WTC11 (cell line): ENCODE results near the gene NUF2. TPM values are rescaled to one million over a fixed set of nuclear protein-coding genes. Genes with fewer than 3 reads are reported as not detected.

Experiments
- ATAC-seq: fragments of 200-7000 bp; cut with Tn5 transposase; 2 replicates; pipeline ENCODE4 v1.10.0; 2021; ENCODE audit warnings: mild to moderate bottlenecking, moderate library complexity
- CTCF ChIA-PET: fragments of 300-600 bp; sonication (Branson Sonifier 250); formaldehyde crosslinking; loops from one replicate; lab custom pipeline; 2021; ENCODE audit warnings: antibody characterized with exemption; lab: Charles Lee
- POLR2A ChIA-PET: fragments of 350-600 bp; sonication (Branson Sonifier 250); formaldehyde crosslinking; loops from one replicate; lab custom pipeline; 2021; ENCODE audit warnings: antibody characterized with exemption; lab: Charles Lee
- DNase-seq: peaks from one replicate; pipeline ENCODE4 v3.0.0; 2021; ENCODE audit warnings: low spot score
- H3K27ac Mint-ChIP-seq: 2 replicates; pipeline ENCODE4 v1.8.0; 2021; ENCODE audit warnings: mixed read lengths
- H3K27me3 Mint-ChIP-seq: 2 replicates; pipeline ENCODE4 v1.8.0; 2021; ENCODE audit warnings: low read depth, mild to moderate bottlenecking, moderate library complexity, mixed read lengths
- H3K36me3 Mint-ChIP-seq: 2 replicates; pipeline ENCODE4 v1.8.0; 2021; ENCODE audit warnings: mixed read lengths
- H3K4me1 Mint-ChIP-seq: 2 replicates; pipeline ENCODE4 v1.8.0; 2022; ENCODE audit warnings: mixed read lengths
- H3K4me3 Mint-ChIP-seq: 2 replicates; pipeline ENCODE4 v1.8.0; 2021; ENCODE audit warnings: mild to moderate bottlenecking, moderate library complexity, mixed read lengths
- H3K9me3 Mint-ChIP-seq: 2 replicates; pipeline ENCODE4 v1.8.0; 2021; ENCODE audit warnings: mixed read lengths
- FOXJ3 ChIP-seq: sonication (generic); formaldehyde crosslinking; IDR thresholded peaks from 2 replicates; pipeline ENCODE4 v1.9.0; 2021; ENCODE audit warnings: missing genetic modification reagents, mild to moderate bottlenecking, borderline replicate concordance
- FOXK1 ChIP-seq: sonication (generic); formaldehyde crosslinking; IDR thresholded peaks from 2 replicates; pipeline ENCODE4 v1.8.0; 2022; ENCODE audit warnings: mild to moderate bottlenecking, moderate library complexity, missing genetic modification reagents
- GABPB1 ChIP-seq: sonication (generic); formaldehyde crosslinking; IDR thresholded peaks from 2 replicates; pipeline ENCODE4 v1.8.1; 2023; ENCODE audit warnings: mild to moderate bottlenecking, missing genetic modification reagents
- KAT7 ChIP-seq: sonication (generic); formaldehyde crosslinking; IDR thresholded peaks from 2 replicates; pipeline ENCODE4 v1.8.1; 2023; ENCODE audit warnings: missing genetic modification reagents, mild to moderate bottlenecking, borderline replicate concordance
- MYBL2 ChIP-seq: sonication (generic); formaldehyde crosslinking; IDR thresholded peaks from 2 replicates; pipeline ENCODE4 v1.8.1; 2023; ENCODE audit warnings: mild to moderate bottlenecking, moderate library complexity, missing genetic modification reagents
- RELA ChIP-seq: sonication (generic); formaldehyde crosslinking; IDR thresholded peaks from 2 replicates; pipeline ENCODE4 v1.8.1; 2022; ENCODE audit warnings: missing genetic modification reagents, mild to moderate bottlenecking, borderline replicate concordance
- SOX15 ChIP-seq: fragments of 250-450 bp; sonication (Bioruptor Pico); IDR thresholded peaks from 2 replicates; pipeline ENCODE4 v1.9.0; 2021; ENCODE audit warnings: mild to moderate bottlenecking
- ZNF219 ChIP-seq: sonication (generic); formaldehyde crosslinking; IDR thresholded peaks from 2 replicates; pipeline ENCODE4 v1.8.0; 2023; ENCODE audit warnings: missing genetic modification reagents, mild to moderate bottlenecking, borderline replicate concordance
- ZNF317 ChIP-seq: sonication (generic); formaldehyde crosslinking; IDR thresholded peaks from 2 replicates; pipeline ENCODE4 v1.8.1; 2023; ENCODE audit warnings: low read depth, mild to moderate bottlenecking, moderate library complexity, missing genetic modification reagents, borderline replicate concordance
- ZNF423 ChIP-seq: fragments of 250-450 bp; sonication (Bioruptor Pico); IDR thresholded peaks from 2 replicates; pipeline ENCODE4 v2.1.2; 2022; ENCODE audit warnings: mild to moderate bottlenecking, moderate library complexity
- total RNA-seq: library from RNA; stranded (reverse); gene quantifications from 3 replicates; pipeline ENCODE4 v1.2.3, GENCODE V29; 2021
- TF ChIP-seq, protein P1 (sequence below): sonication (generic); formaldehyde crosslinking; IDR thresholded peaks from 2 replicates; pipeline ENCODE4 v1.8.1; 2022; ENCODE audit warnings: missing genetic modification reagents, borderline replicate concordance
- TF ChIP-seq, protein P2 (sequence below): sonication (generic); formaldehyde crosslinking; IDR thresholded peaks from 2 replicates; pipeline ENCODE4 v1.8.1; 2023; ENCODE audit warnings: mild to moderate bottlenecking, moderate library complexity, missing genetic modification reagents
- TF ChIP-seq, protein P3 (sequence below): fragments of 250-450 bp; sonication (Bioruptor Pico); IDR thresholded peaks from 2 replicates; pipeline ENCODE4 v1.9.0; 2021; ENCODE audit warnings: mild to moderate bottlenecking
- TF ChIP-seq, protein P4 (sequence below): sonication (generic); formaldehyde crosslinking; IDR thresholded peaks from 2 replicates; pipeline ENCODE4 v1.8.0; 2022; ENCODE audit warnings: mild to moderate bottlenecking, missing genetic modification reagents
- TF ChIP-seq, protein P5 (sequence below): sonication (generic); formaldehyde crosslinking; IDR thresholded peaks from 2 replicates; pipeline ENCODE4 v1.8.0; 2022; ENCODE audit warnings: missing genetic modification reagents
- TF ChIP-seq, protein P6 (sequence below): sonication (generic); formaldehyde crosslinking; conservative IDR thresholded peaks from 2 replicates; pipeline ENCODE4 v1.8.1; 2023; ENCODE audit warnings: mild to moderate bottlenecking, low read depth, missing genetic modification reagents, moderate library complexity
- TF ChIP-seq, protein P7 (sequence below): fragments of 250-450 bp; sonication (Bioruptor Pico); IDR thresholded peaks from 2 replicates; pipeline ENCODE4 v1.9.0; 2021; ENCODE audit warnings: mild to moderate bottlenecking, borderline replicate concordance

The NUF2 gene
- total RNA-seq, 1 experiment from 2014 or later: 32.9 TPM

DNA sequence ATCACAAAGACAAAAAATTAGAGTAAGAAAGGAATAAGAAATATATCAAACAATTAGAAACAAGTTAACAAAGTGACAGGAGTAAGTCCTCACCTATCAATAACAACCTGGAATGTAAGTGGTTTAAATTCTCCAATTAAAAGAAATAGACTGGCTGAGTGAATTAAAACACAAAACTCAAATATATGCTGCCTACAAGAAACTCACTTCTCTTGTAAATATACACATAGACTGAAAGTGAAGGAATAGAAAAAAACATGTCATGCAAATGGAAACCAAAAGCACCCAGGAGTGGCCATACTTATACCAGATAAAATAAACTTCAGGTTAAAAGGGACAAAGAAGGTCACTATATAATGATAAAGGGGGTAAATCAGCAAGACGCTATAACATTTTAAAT, 43.2 kb upstream of the NUF2 start:
- H3K4me3 Mint-ChIP-seq: no peak overlapping the region
- peaks cover 16% of the 10 kb centered on the region for H3K4me1 Mint-ChIP-seq
- ChIA-PET CTCF (no interaction called here), POLR2A (no interaction called here)
- H3K36me3 Mint-ChIP-seq: peaks cover 50% of the 10 kb centered on the region
- no peak for DNase-seq
- no peak for ATAC-seq
- H3K27ac Mint-ChIP-seq: no peak overlapping the region
- peaks cover 52% of the 10 kb centered on the region for H3K9me3 Mint-ChIP-seq
- no peaks in the 10 kb centered on the region; the same call in 1 of the 2 replicates for H3K27me3 Mint-ChIP-seq
- no peak for TF ChIP-seq FOXJ3
- no peak for TF ChIP-seq MYBL2 (CRISPR knock-in tag)
- no peak for TF ChIP-seq ZNF317 (CRISPR knock-in tag)
- TF ChIP-seq, protein P1, sequence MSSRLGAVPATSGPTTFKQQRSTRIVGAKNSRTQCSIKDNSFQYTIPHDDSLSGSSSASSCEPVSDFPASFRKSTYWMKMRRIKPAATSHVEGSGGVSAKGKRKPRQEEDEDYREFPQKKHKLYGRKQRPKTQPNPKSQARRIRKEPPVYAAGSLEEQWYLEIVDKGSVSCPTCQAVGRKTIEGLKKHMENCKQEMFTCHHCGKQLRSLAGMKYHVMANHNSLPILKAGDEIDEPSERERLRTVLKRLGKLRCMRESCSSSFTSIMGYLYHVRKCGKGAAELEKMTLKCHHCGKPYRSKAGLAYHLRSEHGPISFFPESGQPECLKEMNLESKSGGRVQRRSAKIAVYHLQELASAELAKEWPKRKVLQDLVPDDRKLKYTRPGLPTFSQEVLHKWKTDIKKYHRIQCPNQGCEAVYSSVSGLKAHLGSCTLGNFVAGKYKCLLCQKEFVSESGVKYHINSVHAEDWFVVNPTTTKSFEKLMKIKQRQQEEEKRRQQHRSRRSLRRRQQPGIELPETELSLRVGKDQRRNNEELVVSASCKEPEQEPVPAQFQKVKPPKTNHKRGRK (CRISPR knock-in tag): no peak
- no peak for TF ChIP-seq ZNF219 (CRISPR knock-in tag)
- TF ChIP-seq, protein P2, sequence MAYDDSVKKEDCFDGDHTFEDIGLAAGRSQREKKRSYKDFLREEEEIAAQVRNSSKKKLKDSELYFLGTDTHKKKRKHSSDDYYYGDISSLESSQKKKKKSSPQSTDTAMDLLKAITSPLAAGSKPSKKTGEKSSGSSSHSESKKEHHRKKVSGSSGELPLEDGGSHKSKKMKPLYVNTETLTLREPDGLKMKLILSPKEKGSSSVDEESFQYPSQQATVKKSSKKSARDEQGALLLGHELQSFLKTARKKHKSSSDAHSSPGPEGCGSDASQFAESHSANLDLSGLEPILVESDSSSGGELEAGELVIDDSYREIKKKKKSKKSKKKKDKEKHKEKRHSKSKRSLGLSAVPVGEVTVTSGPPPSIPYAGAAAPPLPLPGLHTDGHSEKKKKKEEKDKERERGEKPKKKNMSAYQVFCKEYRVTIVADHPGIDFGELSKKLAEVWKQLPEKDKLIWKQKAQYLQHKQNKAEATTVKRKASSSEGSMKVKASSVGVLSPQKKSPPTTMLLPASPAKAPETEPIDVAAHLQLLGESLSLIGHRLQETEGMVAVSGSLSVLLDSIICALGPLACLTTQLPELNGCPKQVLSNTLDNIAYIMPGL (CRISPR knock-in tag): no peak
- TF ChIP-seq GABPB1: no peak
- no peak for TF ChIP-seq SOX15 (CRISPR knock-in tag)
- TF ChIP-seq, protein P3, sequence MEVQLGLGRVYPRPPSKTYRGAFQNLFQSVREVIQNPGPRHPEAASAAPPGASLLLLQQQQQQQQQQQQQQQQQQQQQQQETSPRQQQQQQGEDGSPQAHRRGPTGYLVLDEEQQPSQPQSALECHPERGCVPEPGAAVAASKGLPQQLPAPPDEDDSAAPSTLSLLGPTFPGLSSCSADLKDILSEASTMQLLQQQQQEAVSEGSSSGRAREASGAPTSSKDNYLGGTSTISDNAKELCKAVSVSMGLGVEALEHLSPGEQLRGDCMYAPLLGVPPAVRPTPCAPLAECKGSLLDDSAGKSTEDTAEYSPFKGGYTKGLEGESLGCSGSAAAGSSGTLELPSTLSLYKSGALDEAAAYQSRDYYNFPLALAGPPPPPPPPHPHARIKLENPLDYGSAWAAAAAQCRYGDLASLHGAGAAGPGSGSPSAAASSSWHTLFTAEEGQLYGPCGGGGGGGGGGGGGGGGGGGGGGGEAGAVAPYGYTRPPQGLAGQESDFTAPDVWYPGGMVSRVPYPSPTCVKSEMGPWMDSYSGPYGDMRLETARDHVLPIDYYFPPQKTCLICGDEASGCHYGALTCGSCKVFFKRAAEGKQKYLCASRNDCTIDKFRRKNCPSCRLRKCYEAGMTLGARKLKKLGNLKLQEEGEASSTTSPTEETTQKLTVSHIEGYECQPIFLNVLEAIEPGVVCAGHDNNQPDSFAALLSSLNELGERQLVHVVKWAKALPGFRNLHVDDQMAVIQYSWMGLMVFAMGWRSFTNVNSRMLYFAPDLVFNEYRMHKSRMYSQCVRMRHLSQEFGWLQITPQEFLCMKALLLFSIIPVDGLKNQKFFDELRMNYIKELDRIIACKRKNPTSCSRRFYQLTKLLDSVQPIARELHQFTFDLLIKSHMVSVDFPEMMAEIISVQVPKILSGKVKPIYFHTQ (CRISPR knock-in tag): no peak
- TF ChIP-seq RELA (CRISPR knock-in tag): no peak
- TF ChIP-seq, protein P4, sequence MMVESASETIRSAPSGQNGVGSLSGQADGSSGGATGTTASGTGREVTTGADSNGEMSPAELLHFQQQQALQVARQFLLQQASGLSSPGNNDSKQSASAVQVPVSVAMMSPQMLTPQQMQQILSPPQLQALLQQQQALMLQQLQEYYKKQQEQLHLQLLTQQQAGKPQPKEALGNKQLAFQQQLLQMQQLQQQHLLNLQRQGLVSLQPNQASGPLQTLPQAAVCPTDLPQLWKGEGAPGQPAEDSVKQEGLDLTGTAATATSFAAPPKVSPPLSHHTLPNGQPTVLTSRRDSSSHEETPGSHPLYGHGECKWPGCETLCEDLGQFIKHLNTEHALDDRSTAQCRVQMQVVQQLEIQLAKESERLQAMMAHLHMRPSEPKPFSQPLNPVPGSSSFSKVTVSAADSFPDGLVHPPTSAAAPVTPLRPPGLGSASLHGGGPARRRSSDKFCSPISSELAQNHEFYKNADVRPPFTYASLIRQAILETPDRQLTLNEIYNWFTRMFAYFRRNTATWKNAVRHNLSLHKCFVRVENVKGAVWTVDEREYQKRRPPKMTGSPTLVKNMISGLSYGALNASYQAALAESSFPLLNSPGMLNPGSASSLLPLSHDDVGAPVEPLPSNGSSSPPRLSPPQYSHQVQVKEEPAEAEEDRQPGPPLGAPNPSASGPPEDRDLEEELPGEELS (CRISPR knock-in tag): no peak
- TF ChIP-seq, protein P5, sequence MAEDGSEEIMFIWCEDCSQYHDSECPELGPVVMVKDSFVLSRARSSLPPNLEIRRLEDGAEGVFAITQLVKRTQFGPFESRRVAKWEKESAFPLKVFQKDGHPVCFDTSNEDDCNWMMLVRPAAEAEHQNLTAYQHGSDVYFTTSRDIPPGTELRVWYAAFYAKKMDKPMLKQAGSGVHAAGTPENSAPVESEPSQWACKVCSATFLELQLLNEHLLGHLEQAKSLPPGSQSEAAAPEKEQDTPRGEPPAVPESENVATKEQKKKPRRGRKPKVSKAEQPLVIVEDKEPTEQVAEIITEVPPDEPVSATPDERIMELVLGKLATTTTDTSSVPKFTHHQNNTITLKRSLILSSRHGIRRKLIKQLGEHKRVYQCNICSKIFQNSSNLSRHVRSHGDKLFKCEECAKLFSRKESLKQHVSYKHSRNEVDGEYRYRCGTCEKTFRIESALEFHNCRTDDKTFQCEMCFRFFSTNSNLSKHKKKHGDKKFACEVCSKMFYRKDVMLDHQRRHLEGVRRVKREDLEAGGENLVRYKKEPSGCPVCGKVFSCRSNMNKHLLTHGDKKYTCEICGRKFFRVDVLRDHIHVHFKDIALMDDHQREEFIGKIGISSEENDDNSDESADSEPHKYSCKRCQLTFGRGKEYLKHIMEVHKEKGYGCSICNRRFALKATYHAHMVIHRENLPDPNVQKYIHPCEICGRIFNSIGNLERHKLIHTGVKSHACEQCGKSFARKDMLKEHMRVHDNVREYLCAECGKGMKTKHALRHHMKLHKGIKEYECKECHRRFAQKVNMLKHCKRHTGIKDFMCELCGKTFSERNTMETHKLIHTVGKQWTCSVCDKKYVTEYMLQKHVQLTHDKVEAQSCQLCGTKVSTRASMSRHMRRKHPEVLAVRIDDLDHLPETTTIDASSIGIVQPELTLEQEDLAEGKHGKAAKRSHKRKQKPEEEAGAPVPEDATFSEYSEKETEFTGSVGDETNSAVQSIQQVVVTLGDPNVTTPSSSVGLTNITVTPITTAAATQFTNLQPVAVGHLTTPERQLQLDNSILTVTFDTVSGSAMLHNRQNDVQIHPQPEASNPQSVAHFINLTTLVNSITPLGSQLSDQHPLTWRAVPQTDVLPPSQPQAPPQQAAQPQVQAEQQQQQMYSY (CRISPR knock-in tag): no peak
- no peak for TF ChIP-seq FOXK1 (CRISPR knock-in tag)
- TF ChIP-seq, protein P6, sequence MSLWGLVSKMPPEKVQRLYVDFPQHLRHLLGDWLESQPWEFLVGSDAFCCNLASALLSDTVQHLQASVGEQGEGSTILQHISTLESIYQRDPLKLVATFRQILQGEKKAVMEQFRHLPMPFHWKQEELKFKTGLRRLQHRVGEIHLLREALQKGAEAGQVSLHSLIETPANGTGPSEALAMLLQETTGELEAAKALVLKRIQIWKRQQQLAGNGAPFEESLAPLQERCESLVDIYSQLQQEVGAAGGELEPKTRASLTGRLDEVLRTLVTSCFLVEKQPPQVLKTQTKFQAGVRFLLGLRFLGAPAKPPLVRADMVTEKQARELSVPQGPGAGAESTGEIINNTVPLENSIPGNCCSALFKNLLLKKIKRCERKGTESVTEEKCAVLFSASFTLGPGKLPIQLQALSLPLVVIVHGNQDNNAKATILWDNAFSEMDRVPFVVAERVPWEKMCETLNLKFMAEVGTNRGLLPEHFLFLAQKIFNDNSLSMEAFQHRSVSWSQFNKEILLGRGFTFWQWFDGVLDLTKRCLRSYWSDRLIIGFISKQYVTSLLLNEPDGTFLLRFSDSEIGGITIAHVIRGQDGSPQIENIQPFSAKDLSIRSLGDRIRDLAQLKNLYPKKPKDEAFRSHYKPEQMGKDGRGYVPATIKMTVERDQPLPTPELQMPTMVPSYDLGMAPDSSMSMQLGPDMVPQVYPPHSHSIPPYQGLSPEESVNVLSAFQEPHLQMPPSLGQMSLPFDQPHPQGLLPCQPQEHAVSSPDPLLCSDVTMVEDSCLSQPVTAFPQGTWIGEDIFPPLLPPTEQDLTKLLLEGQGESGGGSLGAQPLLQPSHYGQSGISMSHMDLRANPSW (CRISPR knock-in tag): no peak
- TF ChIP-seq ZNF423 (CRISPR knock-in tag): no peak
- TF ChIP-seq, protein P7, sequence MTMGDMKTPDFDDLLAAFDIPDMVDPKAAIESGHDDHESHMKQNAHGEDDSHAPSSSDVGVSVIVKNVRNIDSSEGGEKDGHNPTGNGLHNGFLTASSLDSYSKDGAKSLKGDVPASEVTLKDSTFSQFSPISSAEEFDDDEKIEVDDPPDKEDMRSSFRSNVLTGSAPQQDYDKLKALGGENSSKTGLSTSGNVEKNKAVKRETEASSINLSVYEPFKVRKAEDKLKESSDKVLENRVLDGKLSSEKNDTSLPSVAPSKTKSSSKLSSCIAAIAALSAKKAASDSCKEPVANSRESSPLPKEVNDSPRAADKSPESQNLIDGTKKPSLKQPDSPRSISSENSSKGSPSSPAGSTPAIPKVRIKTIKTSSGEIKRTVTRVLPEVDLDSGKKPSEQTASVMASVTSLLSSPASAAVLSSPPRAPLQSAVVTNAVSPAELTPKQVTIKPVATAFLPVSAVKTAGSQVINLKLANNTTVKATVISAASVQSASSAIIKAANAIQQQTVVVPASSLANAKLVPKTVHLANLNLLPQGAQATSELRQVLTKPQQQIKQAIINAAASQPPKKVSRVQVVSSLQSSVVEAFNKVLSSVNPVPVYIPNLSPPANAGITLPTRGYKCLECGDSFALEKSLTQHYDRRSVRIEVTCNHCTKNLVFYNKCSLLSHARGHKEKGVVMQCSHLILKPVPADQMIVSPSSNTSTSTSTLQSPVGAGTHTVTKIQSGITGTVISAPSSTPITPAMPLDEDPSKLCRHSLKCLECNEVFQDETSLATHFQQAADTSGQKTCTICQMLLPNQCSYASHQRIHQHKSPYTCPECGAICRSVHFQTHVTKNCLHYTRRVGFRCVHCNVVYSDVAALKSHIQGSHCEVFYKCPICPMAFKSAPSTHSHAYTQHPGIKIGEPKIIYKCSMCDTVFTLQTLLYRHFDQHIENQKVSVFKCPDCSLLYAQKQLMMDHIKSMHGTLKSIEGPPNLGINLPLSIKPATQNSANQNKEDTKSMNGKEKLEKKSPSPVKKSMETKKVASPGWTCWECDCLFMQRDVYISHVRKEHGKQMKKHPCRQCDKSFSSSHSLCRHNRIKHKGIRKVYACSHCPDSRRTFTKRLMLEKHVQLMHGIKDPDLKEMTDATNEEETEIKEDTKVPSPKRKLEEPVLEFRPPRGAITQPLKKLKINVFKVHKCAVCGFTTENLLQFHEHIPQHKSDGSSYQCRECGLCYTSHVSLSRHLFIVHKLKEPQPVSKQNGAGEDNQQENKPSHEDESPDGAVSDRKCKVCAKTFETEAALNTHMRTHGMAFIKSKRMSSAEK (CRISPR knock-in tag): no peak
- TF ChIP-seq KAT7 (CRISPR knock-in tag): no peak
